GM18511 (cell line): ENCODE data around the gene DCAF17.
"Not testable (repeated sequence)": the region's sequence is repeated elsewhere in the genome, so short reads cannot be mapped to it uniquely, and the experiment has no call there.

Experiments used
- ATAC-seq: cut with Tn5 transposase; IDR thresholded peaks from one replicate; pipeline ENCODE4 v1.9.1; 2021; ENCODE audit warnings: mild to moderate bottlenecking, moderate library complexity; ENCODE audit not compliant: unreplicated experiment

The DCAF17 gene

GRCh38 chr2:171410624-171411023, 23.4 kb upstream of the DCAF17 start:
- no peak for ATAC-seq

GRCh38 chr2:171411214-171411613, 22.8 kb upstream of the DCAF17 start:
- ATAC-seq = no peak

GRCh38 chr2:171411791-171412483, 22.1 kb upstream of the DCAF17 start:
- ATAC-seq = no peak

- ATAC-seq = no peak
These were observed 21.4 kb upstream of the DCAF17 start for GRCh38 chr2:171412571-171413175.

- ATAC-seq = not testable (repeated sequence)
These were observed 19.4 kb upstream of the DCAF17 start for GRCh38 chr2:171414645-171415044.

- ATAC-seq = peak; percentile 91
These were observed 17.8 kb upstream of the DCAF17 start for GRCh38 chr2:171416009-171416926.

GRCh38 chr2:171419333-171419732, 14.7 kb upstream of the DCAF17 start:
- no peak for ATAC-seq

GRCh38 chr2:171420728-171421563, 13.1 kb upstream of the DCAF17 start:
- no peak for ATAC-seq

- not testable (repeated sequence) for ATAC-seq
These were observed 11.1 kb upstream of the DCAF17 start for GRCh38 chr2:171422710-171423495.

- no peak for ATAC-seq
These were observed 3.3 kb upstream of the DCAF17 start for GRCh38 chr2:171430516-171431410.

GRCh38 chr2:171431677-171432167, 2.3 kb upstream of the DCAF17 start:
- ATAC-seq = no peak

- no peak for ATAC-seq
These were observed 1.6 kb upstream of the DCAF17 start for GRCh38 chr2:171432206-171432968.

- ATAC-seq = peak; percentile 26
These were observed 860 bp upstream of the DCAF17 start for GRCh38 chr2:171432969-171433762.

GRCh38 chr2:171433763-171434012, 338 bp upstream of the DCAF17 start, which contains the start of gene METTL8:
Gene METTL8, minus strand, starts transcription at chr2:171433990. Its CDS starts 41,805 bp downstream, at chr2:171392185.
- no peak for ATAC-seq

GRCh38 chr2:171436307-171436706, 2.3 kb downstream of the DCAF17 start:
- ATAC-seq = no peak

GRCh38 chr2:171441470-171441869, 7.4 kb downstream of the DCAF17 start:
- ATAC-seq = no peak

GRCh38 chr2:171447675-171448074, 13.6 kb downstream of the DCAF17 start:
- no peak for ATAC-seq
